Hippocampal formation (tissue), 2 donors: ENCODE data around the gene COL20A1.
A peak's percentile ranks its signal among the peaks of the same experiment; 100 is the strongest.

Source experiments
- DNase-seq, 2 donors: peaks; one replicate each; lab custom pipeline; 2025; lab: John Stamatoyannopoulos, UW

COL20A1 gene

GRCh38 chr20:63261060-63261794 lies 31.8 kb upstream of the COL20A1 start:
- DNase-seq: no peak

GRCh38 chr20:63261795-63262528 lies 31.0 kb upstream of the COL20A1 start:
- DNase-seq: no peak

GRCh38 chr20:63262836-63263235 lies 30.1 kb upstream of the COL20A1 start:
- DNase-seq: no peak

GRCh38 chr20:63264000-63264399 lies 29.0 kb upstream of the COL20A1 start:
- DNase-seq: no peak

GRCh38 chr20:63264519-63264918 lies 28.5 kb upstream of the COL20A1 start:
- DNase-seq: no peak

- no peak for DNase-seq
Observed at GRCh38 chr20:63265891-63266515, 27.0 kb upstream of the COL20A1 start.

GRCh38 chr20:63267691-63268090 lies 25.3 kb upstream of the COL20A1 start:
- no peak for DNase-seq

GRCh38 chr20:63268256-63268655 lies 24.7 kb upstream of the COL20A1 start:
- no peak for DNase-seq

GRCh38 chr20:63268671-63269439 lies 24.1 kb upstream of the COL20A1 start:
- DNase-seq: no peak

- no peak for DNase-seq
Observed at GRCh38 chr20:63269724-63270123, 23.3 kb upstream of the COL20A1 start.

- no peak for DNase-seq
Observed at GRCh38 chr20:63270606-63271325, 22.2 kb upstream of the COL20A1 start.

GRCh38 chr20:63272105-63273058 lies 20.6 kb upstream of the COL20A1 start, which contains the start of gene ARFGAP1:
ARFGAP1 (plus strand) TSS chr20:63272813; CDS start chr20:63275581, 2,768 bp downstream.
- peak; percentile 79 for DNase-seq

- DNase-seq: no peak
Observed at GRCh38 chr20:63273059-63273579, 19.9 kb upstream of the COL20A1 start.

GRCh38 chr20:63273635-63274380 lies 19.2 kb upstream of the COL20A1 start:
- DNase-seq: no peak

GRCh38 chr20:63274381-63275228 lies 18.4 kb upstream of the COL20A1 start:
- no peak for DNase-seq

GRCh38 chr20:63275825-63276224 lies 17.2 kb upstream of the COL20A1 start:
- DNase-seq: no peak

GRCh38 chr20:63276956-63277355 lies 16.0 kb upstream of the COL20A1 start:
- no peak for DNase-seq
